GM18511 (cell line): ENCODE measurements around the gene RGMA.
A peak's percentile ranks its signal among the peaks of the same experiment; 100 is the strongest.

Experiments
- ATAC-seq: cut with Tn5 transposase; IDR thresholded peaks from one replicate; pipeline ENCODE4 v1.9.1; 2021; ENCODE audit warnings: mild to moderate bottlenecking, moderate library complexity; ENCODE audit not compliant: unreplicated experiment

RGMA gene

GRCh38 chr15:93102211-93102610 is 13.2 kb upstream of the RGMA start:
- no peak for ATAC-seq

- ATAC-seq = no peak
Observed at GRCh38 chr15:93093765-93094164, 4.8 kb upstream of the RGMA start.

GRCh38 chr15:93091465-93091864 is 2.5 kb upstream of the RGMA start:
- ATAC-seq = no peak

GRCh38 chr15:93089727-93090305 is 805 bp upstream of the RGMA start:
- no peak for ATAC-seq

GRCh38 chr15:93088200-93088980 is 621 bp downstream of the RGMA start:
- peak; percentile 42 for ATAC-seq

GRCh38 chr15:93087825-93088199 is 1.2 kb downstream of the RGMA start:
- peak; percentile 69 for ATAC-seq

- no peak for ATAC-seq
Observed at GRCh38 chr15:93086791-93087190, 2.2 kb downstream of the RGMA start.

GRCh38 chr15:93085692-93086091 is 3.3 kb downstream of the RGMA start:
- no peak for ATAC-seq

- no peak for ATAC-seq
Observed at GRCh38 chr15:93082861-93083260, 6.2 kb downstream of the RGMA start.

GRCh38 chr15:93081399-93081798 is 7.6 kb downstream of the RGMA start:
- no peak for ATAC-seq

- ATAC-seq = no peak
Observed at GRCh38 chr15:93080451-93080850, 8.6 kb downstream of the RGMA start.

- ATAC-seq = no peak
Observed at GRCh38 chr15:93076875-93077274, 12.1 kb downstream of the RGMA start.

GRCh38 chr15:93076217-93076616 is 12.8 kb downstream of the RGMA start:
- no peak for ATAC-seq

GRCh38 chr15:93074599-93074998 is 14.4 kb downstream of the RGMA start:
- no peak for ATAC-seq

- no peak for ATAC-seq
Observed at GRCh38 chr15:93073465-93073952, 15.5 kb downstream of the RGMA start.

- no peak for ATAC-seq
Observed at GRCh38 chr15:93072411-93073394, 16.3 kb downstream of the RGMA start.

- no peak for ATAC-seq
Observed at GRCh38 chr15:93072011-93072410, 17.0 kb downstream of the RGMA start.

- ATAC-seq = no peak
Observed at GRCh38 chr15:93071469-93071936, 17.5 kb downstream of the RGMA start.

GRCh38 chr15:93070551-93071296 is 18.3 kb downstream of the RGMA start:
- no peak for ATAC-seq

GRCh38 chr15:93070132-93070531 is 18.9 kb downstream of the RGMA start:
- ATAC-seq = no peak
